ENCODE measurements around the gene CCSER2.

GRCh38 chr10:84286695-84287094 is 41.7 kb upstream of the CCSER2 start:
- TF ChIP-seq CTCF (optimal IDR thresholded peaks at IDR 0.05 in 1 of 3, IDR thresholded peaks at IDR 0.05 in 1 of 3, conservative IDR thresholded peaks at IDR 0.05 in 1 of 3; ENCODE audit: extremely low read depth in 1 of 3, insufficient read depth in 2 of 3, low read length in 3 of 3) (no peak), EZH2 (IDR thresholded peaks at IDR 0.05; ENCODE audit: low read length) (no peak)
